Measurements from ENCODE around the gene LGALS9.
"Not testable (repeated sequence)": the region's sequence is repeated elsewhere in the genome, so short reads cannot be mapped to it uniquely, and the experiment has no call there.

Gene LGALS9

DNA sequence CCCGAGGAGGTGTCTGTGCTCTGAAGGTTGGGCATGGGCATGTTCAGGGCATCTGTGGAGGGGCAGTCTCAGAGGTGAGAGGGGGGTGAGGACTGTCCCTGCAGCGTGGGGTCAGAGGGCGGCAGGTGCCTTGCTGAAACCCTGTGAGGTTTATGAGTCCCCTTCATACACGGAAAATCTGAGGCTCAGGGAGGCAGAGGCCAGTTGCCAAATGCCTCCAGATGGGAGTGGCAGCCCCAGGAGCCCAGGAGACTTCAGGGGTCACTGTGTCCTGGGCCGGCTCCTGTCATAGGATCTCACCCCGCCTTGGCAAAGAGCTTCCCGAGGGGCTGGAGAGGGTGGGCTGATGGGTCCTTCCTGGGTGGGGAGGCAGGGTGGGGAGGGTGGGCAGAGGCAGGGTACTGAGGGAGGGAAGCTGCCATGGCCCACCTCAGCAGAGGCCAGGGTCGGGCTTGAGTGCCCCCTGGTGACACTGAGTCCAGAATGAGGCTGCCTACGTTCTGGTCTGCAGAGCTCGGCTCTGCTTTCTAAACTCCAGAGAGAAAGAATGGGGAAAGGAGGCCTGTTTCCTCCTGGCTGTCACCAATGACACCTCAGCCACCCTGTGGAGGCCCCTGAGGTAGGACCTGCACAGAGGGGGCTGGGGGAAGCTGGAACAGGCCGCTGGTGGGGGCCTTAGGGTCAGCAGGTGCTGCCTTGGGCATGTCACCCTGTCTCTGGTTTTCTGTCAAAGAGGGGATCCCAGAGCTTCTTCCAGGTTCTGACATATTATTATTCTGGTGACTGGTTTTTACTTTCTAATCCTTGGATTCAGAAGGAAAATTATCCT is 1.1 kb downstream of the LGALS9 start:
- no peak for DNase-seq

DNA sequence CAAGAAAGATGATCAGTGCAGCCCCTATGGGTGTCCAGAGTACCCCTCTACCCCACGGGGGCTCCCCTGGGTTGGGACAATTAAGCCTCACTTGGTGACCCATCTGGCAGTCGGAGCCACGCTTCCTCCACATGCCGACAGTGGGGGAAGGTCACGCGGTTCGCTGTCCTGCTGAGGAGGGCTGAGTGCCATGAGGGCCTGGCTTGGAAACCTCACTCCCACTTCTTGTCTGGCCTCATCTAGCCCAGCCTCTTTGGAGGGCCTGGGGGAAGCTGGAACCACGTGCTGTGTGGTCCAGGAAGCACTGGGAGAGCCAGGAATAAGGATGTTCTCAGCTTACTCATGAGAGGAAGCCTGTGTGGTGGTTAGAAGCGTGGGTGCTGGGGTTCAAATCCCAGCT is 1.8 kb downstream of the LGALS9 start:
- DNase-seq = not testable (repeated sequence)

DNA sequence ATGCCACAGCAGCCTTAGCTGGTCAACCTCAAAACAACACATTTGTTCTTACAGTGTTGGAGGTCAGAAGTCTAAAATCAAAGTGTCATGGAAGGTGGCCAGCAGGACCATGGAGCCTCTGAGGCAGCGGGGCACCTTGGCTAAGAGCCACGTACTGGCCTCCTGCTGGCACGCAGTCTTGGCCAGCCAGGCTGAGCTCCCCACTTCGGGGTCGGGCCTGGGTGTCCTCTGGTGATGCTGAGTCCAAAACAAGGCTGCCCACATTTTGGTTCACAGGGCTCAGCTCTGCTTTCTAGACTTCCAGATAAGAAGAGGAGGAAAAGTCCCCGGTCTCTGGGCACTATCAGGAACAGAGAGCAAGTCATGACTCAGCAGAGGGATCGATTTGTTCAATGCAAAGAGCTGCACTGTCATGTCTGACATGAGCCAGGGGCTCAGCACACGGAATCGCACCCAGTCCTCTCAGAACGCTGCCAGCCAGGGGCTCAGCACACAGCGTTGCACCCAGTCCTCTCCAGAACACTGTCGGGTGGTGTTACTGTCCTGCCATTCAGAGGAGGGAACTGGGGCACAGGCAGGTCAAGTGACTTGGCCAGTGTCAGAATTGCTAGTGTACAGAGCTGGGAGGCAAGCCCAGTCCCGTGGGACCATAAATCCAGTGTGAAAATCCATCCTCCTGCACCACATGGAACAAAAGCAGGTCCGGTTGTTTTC is 2.5 kb downstream of the LGALS9 start:
- no peak for DNase-seq

DNA sequence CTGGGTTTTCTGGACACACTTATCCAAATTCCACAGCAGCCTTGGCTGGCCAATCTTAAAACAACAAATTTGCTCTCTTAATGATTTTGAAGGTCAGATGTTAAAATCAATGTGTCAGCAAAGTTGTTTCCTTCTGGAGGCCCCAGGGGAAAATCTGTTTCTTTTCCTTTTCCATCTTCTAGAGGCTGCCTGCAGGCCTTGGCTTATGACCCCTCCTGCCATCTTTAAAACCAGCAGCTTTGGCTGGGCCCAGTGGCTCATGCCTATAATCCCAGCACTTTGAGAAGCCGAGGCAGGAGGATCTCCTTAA is 3.0 kb downstream of the LGALS9 start:
- DNase-seq = no peak

DNA sequence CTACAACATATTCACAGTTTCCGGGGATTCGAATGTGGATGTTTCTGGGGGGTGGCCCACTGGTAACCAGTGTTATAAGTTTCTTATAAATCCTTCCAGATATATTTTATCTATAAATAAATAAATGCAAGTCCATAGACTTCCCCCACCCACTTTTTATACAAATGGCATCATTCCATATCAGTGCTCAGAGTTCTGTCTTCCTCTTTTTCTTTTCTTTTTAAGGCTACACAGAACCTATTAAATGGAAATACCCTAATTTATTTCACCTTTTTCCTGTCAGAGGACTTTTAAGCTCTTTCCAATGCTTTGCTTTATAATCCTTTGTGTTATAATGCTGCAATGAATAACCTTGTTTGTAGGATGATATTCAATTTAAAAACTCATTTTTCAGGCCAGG is 3.8 kb downstream of the LGALS9 start:
- no peak for DNase-seq

DNA sequence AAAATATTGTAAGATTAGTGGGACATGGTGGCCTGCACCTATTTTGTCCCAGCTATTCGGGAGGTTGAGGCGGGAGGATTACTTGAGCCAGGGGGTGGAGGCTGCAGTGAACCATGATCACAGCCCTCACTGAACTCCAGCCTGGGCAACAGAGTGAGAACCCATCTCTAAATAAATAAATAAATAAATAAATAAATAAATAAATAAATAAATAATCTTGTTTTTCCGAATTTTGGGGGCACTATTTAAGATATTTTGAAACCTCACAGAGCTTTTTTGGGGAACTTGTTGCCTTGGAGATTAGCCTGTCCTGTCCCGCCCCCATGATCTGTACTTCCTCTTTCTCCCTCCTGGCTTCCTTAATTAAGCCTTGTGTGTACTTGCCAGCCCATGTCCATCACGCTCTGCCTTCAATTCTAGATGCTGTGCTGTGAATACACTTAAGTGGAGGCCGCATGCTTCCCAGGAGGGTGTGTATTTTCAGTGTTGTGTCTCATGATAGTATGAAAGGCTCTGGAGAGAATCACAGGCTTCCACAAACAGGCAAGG is 4.4 kb downstream of the LGALS9 start:
- no peak for DNase-seq

DNA sequence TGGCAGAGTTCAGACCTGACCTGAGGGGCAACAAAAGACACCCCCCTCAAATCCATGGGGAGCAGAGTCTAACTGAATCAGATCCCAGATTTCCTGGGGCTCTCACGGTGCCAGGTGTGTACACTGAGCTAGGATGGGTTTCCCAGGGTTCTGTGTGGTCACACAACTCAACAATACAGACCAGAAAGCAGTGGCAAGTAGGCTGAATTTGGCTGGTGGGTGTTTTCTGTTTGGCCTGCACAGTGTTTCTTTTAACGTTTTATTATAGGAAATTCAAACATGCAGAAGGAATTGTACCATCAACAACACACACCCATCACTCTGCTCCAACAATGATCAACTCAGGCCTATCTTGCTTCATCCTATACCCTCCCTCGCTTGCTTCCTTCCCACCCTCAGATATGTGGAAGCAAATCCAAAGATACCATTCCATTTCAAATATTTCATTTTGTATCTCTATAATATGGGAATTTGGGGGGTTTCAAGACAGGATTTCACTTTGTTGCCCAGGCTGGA is 5.1 kb downstream of the LGALS9 start:
- DNase-seq = not testable (repeated sequence)

DNA sequence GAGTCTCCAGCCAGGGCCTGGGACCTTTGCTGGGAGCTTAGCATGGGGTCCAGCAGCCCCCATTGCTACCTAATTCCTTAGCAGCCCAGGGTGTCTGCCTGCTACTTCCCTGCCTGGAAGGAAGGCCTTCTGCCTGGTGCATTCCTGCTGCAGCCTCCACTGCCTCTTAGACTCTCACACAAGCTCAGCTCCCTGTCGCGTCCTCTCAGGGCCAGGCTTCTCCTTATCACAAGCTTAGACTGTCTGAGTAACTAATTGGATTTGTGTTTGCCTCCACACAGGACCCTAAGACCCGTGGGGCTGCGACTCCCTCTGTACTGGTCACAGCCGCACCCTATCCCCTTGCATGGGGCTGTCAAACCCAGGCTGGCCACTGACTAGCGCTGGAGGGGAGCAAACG is 6.8 kb downstream of the LGALS9 start:
- DNase-seq = not testable (repeated sequence)

DNA sequence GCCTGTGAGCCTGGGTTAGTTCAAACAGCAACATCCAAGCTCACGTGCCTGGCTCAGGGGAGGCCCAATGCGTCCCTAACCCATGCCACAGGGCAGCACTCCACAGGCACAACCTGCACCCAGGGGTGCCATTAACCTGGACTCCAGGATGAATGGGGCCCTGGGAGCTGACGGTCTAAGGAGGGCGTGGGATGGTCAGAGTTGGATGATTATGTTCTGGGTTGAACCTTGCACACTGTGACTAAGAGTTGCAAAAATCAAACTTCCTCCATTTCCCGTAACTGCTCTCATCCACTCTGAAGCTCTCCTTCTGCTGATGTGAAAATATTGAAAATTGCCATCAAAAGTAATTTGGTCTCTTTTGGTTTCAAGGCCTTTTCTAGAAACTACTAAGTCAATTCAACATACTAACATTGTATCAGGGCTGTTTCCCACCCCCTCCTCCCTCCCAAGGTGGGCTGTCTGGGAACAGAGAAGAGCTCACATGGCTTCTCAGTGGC is 7.5 kb downstream of the LGALS9 start:
- DNase-seq = not testable (repeated sequence)

DNA sequence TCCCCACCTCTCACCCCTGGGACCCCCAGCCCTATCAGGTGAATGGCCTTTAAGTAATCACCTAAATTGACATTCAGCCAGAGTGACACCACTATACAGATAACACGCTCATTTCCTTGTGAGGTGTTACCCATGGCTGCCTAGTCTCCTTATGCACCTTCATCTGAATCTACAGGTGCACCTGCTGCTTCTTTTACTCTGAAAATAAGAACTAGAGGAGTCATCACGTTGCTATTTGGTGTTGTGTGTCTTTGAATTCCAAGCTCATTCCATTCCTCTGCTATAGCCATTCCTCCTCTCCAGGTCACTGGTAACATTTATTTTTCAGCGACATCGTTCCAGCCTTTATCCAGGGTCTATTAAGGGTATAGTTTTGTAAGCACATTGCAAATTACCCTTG is 9.8 kb downstream of the LGALS9 start:
- no peak for DNase-seq

DNA sequence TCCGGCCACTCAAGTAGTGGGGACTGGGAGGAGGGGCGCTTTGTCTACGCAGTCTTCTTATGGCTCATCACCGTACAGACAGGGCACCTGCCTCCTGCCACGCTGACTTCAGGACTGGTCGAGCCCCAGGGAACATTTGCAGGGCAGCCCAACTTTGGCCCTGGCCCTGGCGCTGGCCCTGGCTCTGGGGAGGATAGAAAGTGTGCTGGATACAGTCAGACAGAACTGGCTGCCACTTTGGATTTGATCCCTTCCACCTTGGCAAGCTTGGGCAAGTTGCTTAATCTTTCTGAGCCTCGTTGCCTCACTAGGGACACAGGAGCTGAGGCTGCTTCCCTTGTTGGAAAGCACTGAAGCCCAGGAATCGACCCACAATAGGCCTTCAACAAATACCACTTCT is 13.6 kb downstream of the LGALS9 start:
- DNase-seq = no peak

DNA sequence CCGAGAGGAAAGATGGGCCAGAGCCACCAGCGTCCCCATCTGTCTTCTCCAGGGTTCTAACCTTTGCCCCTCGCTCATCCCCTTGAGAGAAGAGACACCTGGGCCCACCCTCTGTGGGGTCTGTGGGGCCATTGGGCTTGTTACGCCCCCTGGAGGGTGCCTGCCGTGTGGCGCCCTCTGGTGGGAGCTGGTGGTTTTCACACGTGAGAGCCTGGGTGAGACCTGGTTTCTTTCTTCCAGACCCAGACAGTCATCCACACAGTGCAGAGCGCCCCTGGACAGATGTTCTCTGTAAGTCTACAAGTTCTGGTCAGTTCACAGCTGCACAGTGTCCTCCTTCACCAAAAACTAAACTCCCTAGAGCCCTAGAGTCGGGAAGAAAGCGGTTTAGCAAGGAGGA is 14.6 kb downstream of the LGALS9 start:
- DNase-seq = not testable (repeated sequence)

DNA sequence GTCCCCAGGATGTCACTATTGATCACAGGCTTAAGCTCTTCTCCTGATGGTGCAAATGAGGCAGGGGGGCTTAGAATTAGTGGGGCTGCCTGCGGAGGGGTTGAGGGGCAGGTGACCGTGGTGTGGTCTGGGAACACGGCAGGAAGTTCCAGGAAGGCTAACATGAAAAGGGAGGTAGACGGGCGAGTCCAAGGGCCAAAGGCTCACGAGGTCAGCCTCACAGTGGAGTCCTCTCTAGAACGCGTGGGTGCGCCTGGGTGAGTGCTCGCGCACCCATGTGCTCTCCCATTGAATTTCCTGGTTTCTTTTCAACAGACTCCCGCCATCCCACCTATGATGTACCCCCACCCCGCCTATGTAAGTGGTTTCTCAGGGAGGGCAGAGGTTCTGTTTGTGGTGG is 15.2 kb downstream of the LGALS9 start:
- no peak for DNase-seq

DNA sequence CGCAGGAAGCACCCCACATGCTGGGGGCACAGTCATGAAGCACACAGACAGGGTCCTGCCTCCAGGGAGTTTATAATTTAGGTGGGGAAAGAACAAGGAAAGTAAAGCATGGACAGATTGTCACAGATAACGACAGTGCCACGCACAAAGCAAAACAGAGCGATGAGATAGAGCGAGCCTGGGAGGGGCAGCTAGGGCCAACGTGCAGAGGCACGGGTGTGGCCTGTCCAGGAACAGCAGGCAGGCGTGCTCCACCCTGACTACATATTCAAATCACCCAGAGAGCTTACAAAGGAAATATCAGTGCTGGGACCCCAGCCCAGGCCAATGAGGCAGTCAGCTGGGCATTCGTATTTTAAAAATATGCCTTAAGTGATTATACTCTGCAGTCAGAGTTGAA is 16.8 kb downstream of the LGALS9 start:
- DNase-seq = no peak

DNA sequence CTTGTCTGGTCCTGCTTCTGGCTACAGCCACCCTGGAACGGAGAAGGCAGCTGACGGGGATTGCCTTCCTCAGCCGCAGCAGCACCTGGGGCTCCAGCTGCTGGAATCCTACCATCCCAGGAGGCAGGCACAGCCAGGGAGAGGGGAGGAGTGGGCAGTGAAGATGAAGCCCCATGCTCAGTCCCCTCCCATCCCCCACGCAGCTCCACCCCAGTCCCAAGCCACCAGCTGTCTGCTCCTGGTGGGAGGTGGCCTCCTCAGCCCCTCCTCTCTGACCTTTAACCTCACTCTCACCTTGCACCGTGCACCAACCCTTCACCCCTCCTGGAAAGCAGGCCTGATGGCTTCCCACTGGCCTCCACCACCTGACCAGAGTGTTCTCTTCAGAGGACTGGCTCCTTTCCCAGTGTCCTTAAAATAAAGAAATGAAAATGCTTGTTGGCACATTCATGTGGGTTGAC is 18.2 kb downstream of the LGALS9 start:
- not testable (repeated sequence) for DNase-seq

DNA sequence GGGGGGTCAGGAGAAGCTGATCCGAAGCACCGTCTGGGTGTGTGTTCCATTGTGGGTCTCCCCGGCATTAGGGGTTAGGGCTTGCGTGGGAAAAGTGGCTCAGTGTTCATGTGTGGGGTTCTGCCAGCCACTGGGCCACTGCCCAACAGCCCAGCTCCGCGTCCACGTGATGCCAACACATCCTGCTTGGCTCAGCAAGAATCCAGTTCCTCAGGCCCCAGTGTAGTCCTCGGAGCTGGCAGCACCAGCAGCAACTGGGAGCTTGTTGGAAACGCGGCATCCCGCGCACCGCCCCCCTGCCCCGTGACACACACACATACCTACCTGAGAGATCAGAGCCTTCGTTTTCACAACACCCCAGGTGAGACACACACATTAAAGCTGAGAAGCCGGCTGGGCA is 18.9 kb downstream of the LGALS9 start:
- no peak for DNase-seq

DNA sequence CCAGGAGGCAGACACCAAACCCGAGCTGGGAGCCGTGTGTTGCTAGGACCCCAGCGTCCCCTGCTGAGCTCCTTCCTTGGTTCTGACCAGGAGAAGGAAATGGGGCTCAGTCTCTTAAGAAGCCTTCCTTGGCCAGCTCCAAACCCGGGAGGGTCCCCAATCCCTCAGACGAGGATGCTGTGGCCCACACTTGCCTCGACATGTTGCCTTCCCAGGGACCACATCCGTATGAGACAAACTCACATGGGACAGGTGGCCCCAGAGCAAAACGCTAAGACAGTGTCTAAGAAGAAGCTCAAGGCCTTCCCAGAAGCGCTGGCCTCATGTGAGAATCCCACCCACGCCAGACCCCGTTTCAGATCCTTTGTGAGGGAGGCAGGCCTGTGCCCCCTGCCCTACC is 19.8 kb downstream of the LGALS9 start:
- no peak for DNase-seq

DNA sequence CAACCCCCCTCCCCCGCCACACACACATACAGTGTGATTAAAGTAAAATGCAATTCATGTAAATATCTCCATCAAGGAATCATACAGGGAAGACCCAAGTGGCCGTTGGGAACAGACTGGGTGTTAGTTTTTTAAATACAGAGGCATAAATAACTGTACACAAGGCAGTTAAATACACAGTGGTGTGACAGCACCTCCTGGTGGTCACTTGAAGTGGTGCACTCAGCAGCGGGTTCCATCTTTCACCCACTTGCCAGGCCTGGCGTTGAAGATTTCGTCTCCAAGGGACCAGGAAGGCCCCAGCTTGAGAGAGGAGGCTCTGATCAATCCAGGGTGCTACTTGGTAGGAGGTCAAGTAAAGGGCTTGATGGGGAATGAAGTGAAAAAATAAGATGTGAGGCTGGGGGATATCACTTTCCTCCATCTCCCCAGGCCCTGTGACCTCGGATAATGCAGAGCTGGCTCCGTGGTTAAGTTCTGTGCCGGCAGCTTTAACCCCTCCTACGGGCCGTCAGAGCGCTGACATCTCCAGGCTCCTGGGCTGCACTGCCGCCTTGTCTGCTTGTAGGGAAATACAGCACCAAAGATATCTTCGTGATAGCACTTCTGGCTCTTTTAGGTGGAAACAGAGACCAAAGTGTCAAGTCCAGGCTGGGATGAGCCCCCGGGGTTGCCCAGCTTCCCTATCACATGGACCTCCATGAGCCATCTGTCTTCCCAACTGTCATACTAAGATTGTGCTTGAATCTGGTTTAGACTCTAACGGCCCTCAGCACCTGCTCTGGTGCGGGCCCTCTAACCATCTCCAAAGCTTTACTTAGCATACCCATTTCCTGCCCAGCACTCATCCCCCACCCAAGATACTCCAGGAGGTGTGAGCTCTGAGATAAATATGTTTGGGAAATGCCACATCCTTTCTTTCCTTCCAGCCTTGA is 20.7 kb downstream of the LGALS9 start:
- DNase-seq = peak; percentile 71

DNA sequence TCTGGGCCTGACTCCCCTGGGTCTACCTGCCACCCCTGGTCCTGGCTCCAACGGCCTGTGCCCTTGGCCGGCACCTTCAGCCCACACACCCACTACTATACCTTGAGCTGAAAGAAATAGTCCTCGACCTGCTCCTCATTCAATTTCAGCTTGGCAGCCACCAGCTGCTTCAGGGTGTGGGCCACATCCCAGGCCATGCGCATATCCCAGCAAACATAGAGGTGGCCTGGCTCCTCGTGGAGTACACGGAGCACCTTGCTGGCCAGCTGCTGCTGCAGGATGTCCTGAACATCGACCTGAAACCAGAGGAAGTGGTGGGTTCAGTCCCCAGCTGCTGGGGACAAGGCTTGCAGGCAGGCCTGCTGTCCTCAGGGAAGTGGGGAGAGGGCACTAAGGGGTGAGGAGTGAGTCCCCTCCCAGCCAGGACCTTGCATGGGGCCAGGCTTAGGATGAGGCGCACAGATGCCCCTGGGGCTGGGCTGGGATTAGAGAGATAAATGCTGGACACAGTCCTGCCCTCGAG is 22.5 kb downstream of the LGALS9 start:
- DNase-seq = not testable (repeated sequence)

DNA sequence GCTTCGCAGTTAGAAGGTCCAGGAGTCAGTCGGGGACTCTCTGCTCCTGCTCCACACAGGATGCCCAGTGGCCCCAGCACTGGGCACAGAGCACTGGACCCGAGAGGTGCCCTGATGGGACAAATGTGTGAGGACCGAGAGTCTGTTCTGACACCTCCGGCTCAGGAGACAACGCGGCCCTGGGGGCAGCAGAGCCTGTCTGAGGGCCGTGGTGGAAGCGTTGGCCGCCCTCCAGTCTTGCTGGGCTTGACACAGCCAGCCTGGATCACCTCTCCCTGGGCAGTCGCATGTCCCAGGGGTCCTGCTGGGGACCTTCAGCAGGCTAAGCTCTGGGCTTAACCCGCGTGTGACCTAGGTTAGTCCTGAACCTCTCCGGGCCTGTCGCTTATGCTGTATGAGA is 23.1 kb downstream of the LGALS9 start:
- no peak for DNase-seq

DNA sequence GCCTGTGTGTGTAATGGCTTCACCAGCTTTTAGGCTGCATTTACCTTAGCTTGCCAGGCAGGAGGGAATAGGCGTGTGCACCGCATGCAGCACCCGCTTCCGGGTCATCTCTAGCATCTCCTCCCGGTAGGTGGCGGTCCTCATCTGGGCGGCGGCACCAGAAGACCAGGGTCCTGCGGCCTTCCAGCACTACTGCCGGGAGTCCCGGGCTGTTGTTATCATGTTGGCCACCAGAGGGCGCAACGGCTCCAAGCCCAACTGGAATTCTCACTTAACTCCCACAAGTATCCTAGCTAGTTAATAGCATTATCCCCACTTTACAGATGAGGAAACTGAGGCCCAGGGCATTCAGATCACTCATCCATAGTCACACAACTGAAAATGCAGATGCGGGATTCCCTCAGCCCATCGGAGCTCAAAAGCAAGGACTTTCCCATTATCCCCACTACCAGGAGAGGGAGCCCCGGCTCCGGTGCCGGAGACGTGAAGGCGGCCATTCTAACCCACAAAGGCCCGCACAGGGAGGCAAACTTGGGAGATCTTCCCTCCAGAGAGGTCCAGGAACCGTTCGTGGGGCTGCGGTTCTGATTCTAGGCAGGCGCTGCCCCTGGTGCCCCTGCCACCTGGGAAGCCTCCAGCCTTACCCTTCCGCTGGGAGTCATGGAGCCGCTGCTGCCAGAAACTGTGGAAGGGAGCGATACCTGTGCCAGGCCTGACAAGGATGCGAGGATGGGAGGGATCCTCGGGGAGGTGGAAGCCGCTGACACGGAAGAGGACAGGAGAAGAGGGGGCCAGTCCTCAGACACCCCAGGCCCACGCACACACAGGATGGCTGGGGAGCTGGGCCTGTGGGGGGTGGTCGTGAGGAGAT is 23.9 kb downstream of the LGALS9 start:
- DNase-seq = peak; percentile 84

Measured in stimulated activated CD4-positive, alpha-beta T cell treated with anti-CD3 and anti-CD28 coated beads, Interleukin-1b, Interleukin-23, amount 100 ng/mL, for 48 hours (primary cell).